D341Med (cell line): ENCODE results near the gene ADM5.
A peak's percentile ranks its signal among the peaks of the same experiment; 100 is the strongest.

ENCODE experiments used
- DNase-seq: peaks from one replicate; pipeline ENCODE4 v3.0.0; 2012; ENCODE audit warnings: low spot score

The ADM5 gene

DNA sequence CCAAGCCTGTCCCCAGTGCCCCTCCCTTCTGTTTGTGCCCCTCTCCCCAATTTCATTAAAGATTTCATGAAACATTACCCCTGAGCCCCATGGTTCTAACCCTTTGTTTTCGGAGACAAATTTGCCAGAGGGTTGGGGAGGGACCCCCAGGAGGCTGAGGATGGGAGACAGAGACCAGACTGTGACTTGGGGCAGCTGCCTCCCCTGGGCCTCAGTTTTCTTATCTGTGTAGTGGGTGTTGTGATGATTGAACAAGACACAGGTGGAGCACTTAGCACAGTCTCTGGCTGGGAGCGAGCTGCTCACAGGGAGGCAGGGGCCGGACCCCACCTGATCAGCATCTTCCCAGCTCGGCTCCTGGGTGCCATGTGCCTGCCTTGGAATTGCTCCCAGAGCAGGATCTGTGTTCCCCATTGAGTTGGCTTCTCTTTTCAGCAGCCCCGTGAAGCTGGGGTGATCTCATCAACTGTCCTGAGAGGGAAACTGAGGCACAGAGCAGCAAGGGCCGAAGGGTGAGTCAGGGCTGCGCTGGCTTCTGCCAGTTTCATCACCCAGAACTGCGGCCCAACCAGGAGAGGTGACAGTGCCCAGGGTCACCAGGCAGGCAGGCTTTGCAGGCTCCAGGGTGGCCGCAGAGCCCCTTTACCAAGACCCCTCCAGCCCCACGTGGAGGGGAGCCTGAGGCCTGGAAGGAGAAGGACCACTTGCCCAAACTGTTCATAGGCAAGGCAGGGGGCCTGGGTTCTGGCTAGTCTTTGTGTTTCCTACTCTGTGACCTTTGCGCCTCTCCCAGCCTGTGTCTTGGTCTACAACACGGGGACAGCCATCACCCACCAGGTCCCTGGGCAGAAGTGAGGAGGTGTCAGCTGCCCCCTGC lies 30.6 kb upstream of the ADM5 start:
- no peak for DNase-seq

DNA sequence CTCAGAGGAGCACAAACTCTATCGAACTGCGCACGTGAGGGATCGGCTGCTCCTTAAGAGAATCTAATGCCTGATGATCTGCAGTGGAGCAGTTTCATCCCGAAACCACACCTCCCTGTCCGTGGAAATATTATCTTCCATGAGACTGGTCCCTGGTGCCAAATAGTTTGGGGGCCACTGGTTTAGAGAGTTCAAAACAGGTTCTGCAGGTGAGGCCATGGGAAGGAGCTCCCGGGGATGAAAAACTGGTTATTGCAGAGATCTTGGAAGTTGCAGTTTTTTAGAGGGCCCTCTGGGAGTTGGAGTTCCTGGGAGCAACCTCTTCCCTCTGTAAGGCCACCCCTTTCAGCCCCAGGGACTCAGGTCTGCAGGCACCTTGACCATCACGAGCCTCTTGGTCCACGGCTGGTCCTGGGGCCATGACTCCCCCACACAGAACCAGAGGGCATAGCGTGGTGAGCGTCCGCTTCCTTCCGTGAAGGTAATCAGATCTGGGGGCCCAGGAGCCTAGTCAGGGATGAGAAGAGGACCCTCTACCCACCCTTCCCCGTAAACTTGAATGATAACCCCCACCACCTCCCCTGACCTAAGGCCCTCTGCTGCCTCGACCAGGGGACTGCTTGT lies 28.9 kb upstream of the ADM5 start:
- no peak for DNase-seq

DNA sequence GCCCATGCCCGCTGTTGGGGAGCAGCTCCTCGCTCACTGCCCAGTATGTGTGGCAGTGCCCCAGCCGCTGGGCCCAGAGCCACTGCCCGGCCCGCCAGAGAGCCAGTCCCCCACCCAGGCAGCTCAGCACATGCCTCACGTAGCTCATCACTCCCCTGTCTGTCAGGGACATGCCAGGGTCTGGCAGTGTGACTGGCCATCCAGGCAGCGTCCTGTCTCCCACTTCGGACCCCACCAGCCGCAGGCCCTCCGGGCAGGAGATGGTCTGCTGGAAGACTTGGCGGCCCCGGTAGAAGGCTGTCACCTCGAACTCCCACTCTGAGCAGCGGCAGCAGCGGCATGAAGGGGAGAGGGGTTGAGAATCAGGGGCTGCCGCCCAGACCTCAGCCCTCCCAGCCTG lies 27.4 kb upstream of the ADM5 start:
- no peak for DNase-seq

DNA sequence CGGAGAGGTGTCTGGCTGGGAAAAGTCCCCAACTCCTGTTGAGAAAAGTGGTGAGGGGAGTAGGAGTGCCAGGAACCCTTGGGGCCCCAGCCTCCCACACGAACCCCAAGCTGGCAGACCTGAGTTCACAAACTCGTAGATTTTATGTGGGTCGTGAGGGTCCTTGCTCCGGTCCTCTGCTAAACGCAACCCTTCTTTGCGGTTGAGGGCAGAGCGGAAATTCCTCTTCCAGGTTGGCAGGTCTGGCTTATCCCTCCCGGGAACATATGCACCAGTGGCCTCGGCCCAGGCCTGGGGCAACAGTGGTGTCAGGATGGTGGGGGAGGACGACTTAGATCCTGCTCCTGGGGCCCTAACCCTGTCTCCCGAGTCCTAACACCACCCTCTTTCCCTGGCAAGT lies 26.2 kb upstream of the ADM5 start:
- DNase-seq: no peak

DNA sequence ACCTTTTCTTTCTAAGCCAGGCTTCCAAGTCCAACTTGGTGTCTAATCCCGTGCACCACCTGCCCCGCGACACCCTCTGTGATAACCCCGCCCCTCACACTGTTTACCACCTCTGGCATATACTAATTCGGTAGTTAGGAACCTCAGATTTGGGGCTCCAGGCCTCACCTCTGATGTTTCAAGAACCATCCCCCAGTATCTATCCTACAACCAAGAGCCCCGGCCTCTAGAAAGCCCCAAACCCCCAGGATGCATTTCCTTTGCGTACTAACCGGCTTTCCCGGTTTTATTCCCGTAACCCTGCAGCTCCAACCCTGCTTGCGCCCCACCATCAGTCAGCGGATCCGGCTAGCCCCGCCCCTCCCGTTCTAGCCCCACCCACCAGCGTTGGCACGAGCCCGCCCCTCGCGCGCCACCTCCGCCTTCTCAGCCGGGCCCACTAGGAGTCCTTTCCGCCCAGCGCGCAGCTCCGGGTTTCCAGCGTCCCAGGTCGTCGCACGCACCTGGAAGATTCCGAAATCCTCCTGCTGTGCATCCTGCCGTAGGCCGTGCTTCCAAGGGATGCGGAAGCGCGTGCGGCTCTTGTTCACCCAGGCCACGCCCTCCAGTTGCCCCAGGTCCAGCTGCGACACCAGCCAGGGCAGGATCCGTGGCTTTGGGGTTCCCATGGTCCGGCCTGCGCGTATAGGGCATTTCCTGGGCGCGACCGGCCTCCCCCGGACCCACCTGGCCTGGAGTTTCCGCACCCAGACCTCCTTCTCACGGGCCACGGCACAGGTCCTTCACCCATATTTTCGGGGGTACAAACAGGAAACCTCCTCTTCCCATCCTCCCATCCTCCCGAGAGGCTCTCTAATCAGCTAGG lies 25.0 kb upstream of the ADM5 start:
- peak; percentile 94 for DNase-seq

DNA sequence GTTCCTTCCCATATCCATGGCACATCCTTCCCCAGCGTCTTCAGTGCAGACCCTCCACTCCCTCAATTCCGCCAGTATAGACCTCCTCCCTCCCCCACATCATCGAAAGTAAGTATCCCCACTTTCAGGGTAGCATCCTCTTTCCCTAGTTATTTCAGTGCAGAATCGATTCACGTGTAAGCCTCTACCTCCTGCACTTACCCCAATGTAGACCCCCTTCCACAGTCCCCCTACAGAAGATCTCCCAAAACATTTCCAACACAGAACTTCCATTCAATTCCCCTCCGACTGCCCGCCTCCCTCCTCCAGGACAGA lies 24.4 kb upstream of the ADM5 start:
- no peak for DNase-seq

DNA sequence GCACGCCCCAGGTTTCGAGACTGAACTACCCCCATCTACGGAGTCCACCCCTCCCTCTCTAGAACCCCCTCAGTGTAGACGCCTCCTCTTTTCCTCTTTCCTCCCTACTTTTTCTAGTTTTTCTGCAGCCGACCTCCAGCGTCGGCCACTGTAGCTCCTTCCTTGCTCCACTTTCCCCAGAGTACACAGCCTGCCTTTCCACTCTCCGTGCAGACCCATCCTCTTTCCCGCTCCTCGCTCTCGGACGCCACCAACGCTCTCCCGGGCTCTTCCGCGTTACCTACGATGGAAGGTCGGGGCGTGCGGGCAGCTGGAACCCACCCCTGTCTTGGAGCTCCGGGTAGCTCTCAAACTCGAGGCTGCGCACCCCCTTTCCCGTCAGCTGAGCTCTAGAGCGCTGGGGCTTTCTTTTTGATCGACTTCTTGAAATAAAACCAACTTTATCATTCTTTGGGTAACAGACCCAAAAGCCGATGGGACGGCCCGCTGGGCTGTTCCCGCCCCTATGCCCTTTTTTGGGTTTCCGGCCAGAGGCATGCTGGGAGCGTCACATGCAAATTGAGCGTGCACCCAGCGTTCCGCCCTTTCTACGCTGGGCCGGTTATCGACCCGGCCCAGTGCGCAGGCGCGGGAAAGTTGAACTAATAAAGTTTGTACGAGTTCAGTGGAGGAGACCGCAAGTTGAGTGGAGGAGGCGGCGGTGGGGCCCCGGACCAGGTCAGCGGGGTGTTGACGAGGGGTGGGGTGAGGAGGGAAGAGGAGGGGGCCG lies 23.9 kb upstream of the ADM5 start, which contains the start of the genes BCL2L12 and IRF3:
BCL2L12 (plus strand) TSS at position 583 of the 769 bp plus-strand sequence. CDS start 760 bp downstream, outside the sequence.
IRF3 (minus strand) TSS at position 507 of the 769 bp plus-strand sequence. CDS start 1,019 bp downstream, outside the sequence.
- peak; percentile 95 for DNase-seq

DNA sequence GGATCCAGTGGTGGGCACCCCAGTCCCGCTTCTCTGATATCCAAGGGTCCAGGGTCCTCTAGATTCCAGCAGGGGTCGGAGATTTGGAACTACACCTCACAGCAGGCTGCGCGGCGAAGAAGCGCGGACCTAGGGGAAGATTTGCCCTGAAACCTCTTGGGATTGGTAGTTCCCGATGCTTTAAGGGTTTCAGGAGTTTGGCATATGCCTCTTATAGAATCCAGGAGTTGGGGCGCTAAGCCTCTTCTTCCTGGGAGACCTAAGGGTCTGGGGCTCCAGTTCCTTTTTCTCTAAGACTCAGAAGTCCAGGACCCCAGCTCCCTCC lies 23.3 kb upstream of the ADM5 start:
- DNase-seq: no peak

DNA sequence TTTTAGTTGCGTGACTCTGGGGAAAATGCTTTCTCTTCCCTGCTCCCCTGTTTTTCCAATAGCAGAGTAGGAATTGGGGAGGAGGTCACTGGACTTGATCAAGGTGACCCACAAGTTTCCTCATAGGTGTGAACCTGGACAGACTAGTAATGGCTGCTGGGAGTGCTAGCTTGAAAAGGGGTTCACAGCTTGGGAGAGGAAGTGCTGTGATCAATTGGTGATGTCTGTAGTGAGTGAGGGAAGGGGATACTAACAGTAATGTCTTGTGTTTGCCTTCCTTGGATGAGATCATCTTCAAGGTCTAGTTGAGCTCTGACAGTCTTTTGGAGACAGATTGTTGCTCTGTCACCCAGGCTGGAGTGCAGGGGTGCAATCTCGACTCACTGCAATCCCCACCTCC lies 21.9 kb upstream of the ADM5 start:
- DNase-seq: no peak

DNA sequence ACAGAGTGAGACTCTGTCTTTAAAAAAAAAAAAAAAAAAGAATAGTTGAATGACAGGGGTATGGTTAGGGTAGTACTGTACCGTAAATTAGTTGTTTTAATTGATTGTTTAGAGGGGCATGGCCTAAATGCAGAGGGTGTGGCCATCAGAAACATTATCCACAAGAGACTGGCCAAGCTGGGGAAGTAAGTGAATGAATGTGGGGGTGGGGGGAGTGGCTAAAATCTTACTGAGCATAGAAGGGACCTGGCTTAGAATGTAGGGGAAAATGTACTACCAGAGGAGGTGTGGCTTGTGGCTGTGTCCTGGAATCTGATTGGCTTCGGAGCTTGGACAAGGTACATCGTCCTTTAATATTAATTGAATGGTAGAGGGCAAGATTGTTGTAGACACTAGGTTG lies 19.9 kb upstream of the ADM5 start:
- DNase-seq: no peak

DNA sequence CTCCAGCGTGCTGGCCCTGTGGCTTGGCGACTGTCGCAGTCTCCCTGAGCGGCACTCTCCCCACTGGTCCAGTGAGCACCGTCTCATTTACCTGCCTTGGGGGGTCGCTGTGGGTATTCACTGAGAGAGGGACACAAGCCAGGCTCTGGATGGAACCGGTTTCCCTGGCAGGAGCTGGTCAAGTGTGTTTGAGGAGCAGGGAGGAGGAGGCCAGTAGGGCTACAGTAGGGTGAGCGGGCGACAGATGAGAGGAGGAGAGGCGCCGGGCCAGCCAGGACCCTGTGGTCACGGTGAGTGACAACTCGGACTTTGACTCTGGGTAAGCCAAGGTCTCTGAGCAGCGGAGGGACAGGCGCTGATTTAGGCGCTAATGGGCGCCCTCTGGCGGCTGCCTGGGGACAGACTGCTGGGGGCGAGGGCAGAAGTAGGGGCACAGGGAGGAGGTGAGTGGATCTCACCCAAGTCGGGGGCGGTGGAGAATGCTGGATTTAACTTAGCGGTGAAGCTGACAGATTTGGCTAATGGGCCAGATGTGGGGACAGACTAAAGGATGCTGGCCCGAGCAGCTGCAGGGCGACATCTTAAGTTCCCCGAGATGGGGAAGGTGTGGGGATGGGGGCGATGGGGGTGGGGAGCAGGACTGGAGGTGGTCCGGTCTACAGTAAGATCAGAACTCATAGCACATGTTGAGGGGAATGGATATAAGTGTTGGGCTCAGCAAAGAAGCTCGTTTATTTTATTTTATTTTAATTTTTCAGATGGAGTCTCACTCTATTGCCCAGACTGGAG lies 17.1 kb upstream of the ADM5 start:
- peak; percentile 88 for DNase-seq

DNA sequence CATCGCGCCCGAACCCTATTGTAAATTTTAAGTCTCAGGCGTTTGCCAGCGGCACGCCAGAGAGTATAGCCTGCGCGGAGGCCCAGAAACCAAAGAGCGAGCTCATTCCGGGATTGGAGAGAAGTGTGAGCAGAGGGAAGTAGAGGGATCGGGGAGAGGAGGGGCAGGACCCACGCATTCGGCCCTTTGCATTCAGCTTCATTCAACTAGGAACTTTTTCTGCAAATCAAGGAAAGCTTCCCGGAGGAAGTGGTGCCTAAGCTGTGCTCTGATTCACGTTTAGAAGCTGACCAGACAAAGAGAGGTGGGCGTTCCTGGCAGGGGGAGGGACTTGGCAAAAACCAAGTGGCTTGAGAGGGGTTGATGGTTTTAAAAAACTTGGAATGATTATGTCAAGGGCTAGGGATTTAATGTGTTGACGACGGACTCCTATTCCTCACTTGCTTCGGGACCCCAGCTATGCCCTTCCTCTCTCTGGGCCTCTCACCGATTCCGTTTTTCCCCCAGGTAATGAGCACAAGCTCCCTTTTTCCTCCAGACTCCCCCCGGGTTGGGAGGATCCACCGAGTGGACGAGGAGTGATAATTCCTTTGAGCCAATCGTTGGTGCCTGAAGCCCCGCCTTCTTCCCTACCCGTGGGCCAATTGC lies 13.1 kb upstream of the ADM5 start:
- peak; percentile 79 for DNase-seq

DNA sequence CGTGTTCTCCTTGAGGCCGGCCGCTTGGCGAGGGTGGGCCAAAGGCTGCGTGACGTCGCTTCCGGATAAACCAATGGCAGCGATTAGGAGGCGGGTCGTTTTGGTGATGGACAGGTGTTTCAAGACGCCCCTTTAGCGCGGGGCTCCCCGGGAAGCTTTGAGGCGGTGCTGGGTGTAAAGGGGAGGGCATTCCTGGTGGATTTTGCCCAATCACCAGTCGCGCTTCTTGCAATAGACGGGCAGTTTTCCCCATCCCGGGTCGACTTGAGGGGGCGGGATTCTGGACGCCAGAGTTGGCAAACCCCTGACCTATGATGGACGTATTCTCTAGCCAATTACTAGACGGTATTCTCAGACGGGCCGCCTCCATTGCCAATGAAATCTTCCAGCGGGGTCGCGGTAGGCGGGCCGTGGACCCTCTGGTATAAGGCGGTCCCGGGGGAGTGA lies 12.6 kb upstream of the ADM5 start:
- peak; percentile 90 for DNase-seq

DNA sequence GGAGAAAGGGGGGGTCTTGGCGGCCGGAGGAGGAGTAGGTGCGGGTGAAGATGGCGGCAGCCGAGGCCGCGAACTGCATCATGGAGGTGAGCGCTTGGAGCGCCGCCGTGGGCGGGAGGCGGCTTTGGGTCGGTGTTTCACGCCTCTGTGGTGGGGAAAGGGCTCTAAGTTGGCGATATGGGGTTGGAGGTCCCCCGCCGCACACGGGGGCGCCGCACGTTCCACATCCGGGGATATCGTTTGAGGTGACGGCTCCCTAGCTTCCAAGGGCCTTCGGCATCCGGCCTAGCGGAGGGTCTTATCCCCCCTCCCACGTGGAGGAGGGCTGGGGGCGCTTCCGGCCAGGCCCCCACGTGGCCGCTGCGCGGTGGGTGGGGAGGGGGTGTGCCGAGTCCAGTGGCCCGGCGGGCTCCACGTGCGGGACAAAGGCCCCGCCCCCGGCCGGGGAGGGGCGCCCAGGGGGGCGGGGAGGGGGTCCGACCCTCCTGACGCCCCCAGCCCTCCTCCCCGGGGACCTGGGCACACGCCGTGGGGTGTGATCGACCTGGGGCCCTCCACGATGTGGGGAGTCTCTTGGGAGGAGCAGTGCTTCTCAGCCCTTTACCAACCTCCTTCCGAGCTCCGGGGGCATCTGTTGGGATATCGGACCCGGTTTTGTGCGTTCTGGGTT lies 12.0 kb upstream of the ADM5 start, which contains the start of gene PRMT1:
PRMT1 (plus strand) TSS at position 41 of the 670 bp plus-strand sequence; CDS start at position 51, 10 bp downstream.
- peak; percentile 67 for DNase-seq

DNA sequence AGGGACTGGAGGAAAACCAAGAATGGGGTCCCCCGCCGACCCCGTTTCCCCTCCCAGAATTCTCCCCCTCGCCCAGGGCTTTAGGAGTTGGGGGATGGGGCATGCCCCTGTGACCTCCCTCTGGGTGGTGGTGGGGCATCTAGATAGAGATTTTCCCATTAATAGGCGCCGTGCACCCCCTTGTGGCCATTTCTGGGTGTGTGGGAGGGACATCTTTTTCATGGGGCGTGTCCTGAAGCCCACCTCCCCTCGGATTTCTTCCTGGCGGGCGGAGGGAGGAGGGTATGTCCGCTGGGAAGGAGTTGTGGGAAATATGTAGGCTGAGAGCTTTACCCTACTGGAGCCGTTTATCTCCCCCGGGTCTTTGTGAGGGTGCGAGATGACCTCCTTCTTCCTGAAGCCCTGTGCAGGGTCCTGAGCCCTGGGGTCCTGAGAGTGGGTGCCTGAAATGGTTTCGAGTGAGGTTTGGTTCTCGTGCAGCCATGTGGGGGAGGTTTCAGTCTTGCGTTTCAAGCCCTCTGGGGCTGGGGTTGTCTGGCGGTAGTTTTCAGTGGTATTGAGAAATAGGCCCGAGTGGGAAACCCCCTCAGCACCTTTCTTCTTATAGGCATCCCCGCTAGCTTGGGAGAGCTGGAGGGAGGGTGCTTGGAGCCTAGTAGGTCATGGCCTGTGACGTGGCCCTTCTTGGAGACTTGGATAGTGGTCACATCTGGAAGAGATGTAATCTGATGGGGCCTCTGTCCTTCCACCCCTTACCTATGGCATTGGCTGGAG lies 11.3 kb upstream of the ADM5 start:
- peak; percentile 65 for DNase-seq

DNA sequence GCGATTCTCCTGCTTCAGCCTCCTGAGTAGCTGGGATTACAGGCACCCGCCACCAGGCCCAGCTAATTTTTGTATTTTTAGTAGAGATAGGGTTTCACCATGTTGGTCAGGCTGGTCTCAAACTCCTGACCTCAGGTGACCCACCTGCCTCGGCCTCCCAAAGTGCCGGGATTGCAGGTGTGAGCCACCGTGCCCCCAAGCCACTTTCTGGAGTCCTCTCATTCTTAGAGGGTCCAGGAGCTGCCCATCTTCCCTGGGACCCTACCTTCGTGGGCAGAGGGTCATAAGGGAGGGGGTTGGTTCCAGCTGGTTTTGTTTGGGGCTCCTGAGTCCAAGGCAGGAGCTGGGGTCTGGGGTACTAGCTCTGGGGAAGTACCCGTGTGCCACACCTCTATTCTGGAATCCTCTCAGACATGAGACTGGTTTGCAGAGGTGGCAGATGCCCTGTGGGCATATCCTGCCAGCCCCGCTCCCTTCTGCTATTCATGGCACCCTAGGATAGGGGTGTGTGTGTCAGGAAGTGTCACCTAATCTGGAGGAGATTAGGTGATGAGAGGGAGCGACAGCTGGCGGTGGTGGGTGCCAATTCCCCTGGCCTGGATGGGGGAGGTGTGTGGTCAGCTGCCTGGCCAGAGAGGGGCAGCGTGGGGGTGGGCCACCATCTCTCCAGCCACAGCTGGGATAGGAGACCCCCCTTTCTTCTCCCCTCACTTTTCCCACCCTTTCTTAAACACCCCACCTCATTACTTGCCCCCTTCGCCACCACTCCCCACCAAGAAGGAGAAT lies 10.2 kb upstream of the ADM5 start:
- DNase-seq: peak; percentile 59

DNA sequence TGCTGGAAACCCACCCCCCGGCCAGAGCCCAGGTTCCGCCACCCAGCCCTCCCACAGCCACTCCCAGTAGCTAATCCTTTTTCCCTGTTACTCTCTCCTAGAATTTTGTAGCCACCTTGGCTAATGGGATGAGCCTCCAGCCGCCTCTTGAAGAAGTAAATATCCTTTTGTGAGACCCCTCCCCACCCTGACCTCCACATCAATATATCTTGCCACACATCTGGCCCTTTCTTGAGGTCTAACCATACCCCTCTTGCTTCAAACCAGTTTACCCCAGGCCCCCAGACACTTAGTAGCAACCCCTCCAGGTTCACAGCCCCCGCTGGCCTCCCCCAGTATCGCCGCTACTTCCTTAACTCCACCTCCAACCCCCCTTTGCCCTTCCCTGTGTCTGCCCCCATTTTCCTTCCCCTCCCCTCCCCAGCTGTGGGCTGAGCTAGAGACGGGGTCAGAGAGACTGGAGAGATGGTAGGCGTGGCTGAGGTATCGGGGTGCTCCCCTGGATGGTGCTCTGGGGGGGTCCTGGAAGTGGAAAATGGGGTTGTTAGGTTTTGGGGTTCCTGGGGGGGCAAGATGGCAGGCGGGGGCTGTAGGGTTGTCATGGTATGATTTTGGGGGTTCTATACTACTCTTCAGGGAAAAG lies 9.5 kb upstream of the ADM5 start:
- DNase-seq: no peak
